Measurements from ENCODE around the gene CCT7. TPM values are rescaled to one million over a fixed set of nuclear protein-coding genes. Genes with fewer than 3 reads are reported as not detected.
A peak's percentile ranks its signal among the peaks of the same experiment; 100 is the strongest.

CCT7 gene
- total RNA-seq, 1 experiment from 2014 or later, result 637 TPM

- peak overlapping the region; percentile 98 for H3K4me2 ChIP-seq (ENCODE audit: low read length)
- H3K27ac ChIP-seq (ENCODE audit: low read depth, low read length), result peak overlapping the region; percentile 94
- intact Hi-C loops (cut with micrococcal nuclease), result no loop called here
- BruUV-seq (replicated peaks), result no TSS peak
- no peak overlapping the region for H2AFZ ChIP-seq (ENCODE audit: low read depth, low read length, poor library complexity, severe bottlenecking)
- no peak for TF ChIP-seq REST (IDR thresholded peaks at IDR 0.05; ENCODE audit: low read depth)
- TF ChIP-seq YY1 (IDR thresholded peaks at IDR 0.05; ENCODE audit: extremely low read depth, insufficient replicate concordance, low read depth, low read length), result no peak
- TF ChIP-seq POLR2A (IDR thresholded peaks at IDR 0.05; ENCODE audit: borderline replicate concordance, extremely low read depth, insufficient read depth, insufficient read length), result peak; percentile 36
- TF ChIP-seq EGR1 (IDR thresholded peaks at IDR 0.05; ENCODE audit: low read depth), result no peak
- TF ChIP-seq ATF3 (IDR thresholded peaks at IDR 0.05), result no peak
- TF ChIP-seq POLR2AphosphoS5 (IDR thresholded peaks at IDR 0.05; ENCODE audit: low read depth, low read length), result no peak
- TF ChIP-seq CTCF (IDR thresholded peaks at IDR 0.05 in 2 of 3, conservative IDR thresholded peaks at IDR 0.05 in 1 of 3; ENCODE audit: borderline replicate concordance in 1 of 3, insufficient read depth in 1 of 3, low read depth in 2 of 3, low read length in 2 of 3), result no peak
- no peak for TF ChIP-seq CEBPB (IDR thresholded peaks at IDR 0.05; ENCODE audit: low read depth)
- no peak for ATAC-seq
- peak overlapping the region; percentile 79 for H3K9ac ChIP-seq (ENCODE audit: low read length)
- CTCF ChIA-PET, result interaction anchor here (1.4 to 2.2 kb wide), 3 partner anchors 11 to 92 kb away, joined by 6 to 10 read pairs (median 9); no protein-coding TSS in a partner anchor
- peaks cover 7 to 15% of the 10 kb centered on the region in 2 experiments; a peak in 3 of 4 replicates for H3K36me3 ChIP-seq (ENCODE audit: control insufficient read depth in 1 of 2, insufficient read depth in 2 of 2, low read length in 2 of 2)
- H3K9me2 ChIP-seq (ENCODE audit: insufficient read depth), result no peaks in the 10 kb centered on the region
- H4K20me1 ChIP-seq (ENCODE audit: insufficient read depth), result no peaks in the 10 kb centered on the region
- peak overlapping the region; percentile 72 to 75 for H3K4me3 ChIP-seq (replicated peaks in 1 of 2; ENCODE audit: low read depth in 1 of 2, low read length in 2 of 2)
- H3K27me3 ChIP-seq (ENCODE audit: insufficient read depth, low read length), result no peaks in the 10 kb centered on the region
- DNase-seq (ENCODE audit: low read depth, low spot score), result no peak
- peaks cover 30% of the 10 kb centered on the region for H3K79me2 ChIP-seq (ENCODE audit: insufficient read depth, low read length)
- RAD21 ChIA-PET (ENCODE audit: low non-redundant PET in 1 of 2, low total read pairs in 2 of 2, uncharacterized antibody in 2 of 2, unreplicated experiment in 2 of 2), result interaction anchor here in 1 of 2 experiments (1.7 kb wide), 1 partner anchor 92 kb away, joined by 3 read pairs; no protein-coding TSS in a partner anchor
- H3K9me3 ChIP-seq (ENCODE audit: control insufficient read depth in 1 of 2, insufficient read depth in 1 of 2, low read depth in 1 of 2, low read length in 2 of 2), result no peaks in the 10 kb centered on the region
- POLR2A ChIA-PET, result interaction anchor here (1.3 to 1.4 kb wide), 2 partner anchors 22 to 34 kb away, joined by 8 read pairs; partner anchors contain the start of genes CCT7 and PRADC1
- peaks cover 8 to 33% of the 10 kb centered on the region in 2 experiments for H3K4me1 ChIP-seq (ENCODE audit: control insufficient read depth in 1 of 2, insufficient read depth in 2 of 2, low read length in 2 of 2)
Measured at GRCh38 chr2:73268366-73268829, 34.3 kb downstream of the CCT7 start.

Measured in HCT116 (cell line).